Activated gamma-delta T cell treated with Interleukin-2 at 50 U/mL for 16 hours (primary cell): ENCODE data around the gene PAGE5.

ENCODE experiments used
- DNase-seq: peaks from one replicate; pipeline ENCODE4 v3.0.0-alpha.2; 2020

PAGE5 gene

GRCh38 chrX:55220119-55220794, at the start of gene PAGE5:
Gene PAGE5 (plus strand): TSS chrX:55220346. CDS start chrX:55221383, 1,037 bp downstream.
- DNase-seq, result no peak

DNA sequence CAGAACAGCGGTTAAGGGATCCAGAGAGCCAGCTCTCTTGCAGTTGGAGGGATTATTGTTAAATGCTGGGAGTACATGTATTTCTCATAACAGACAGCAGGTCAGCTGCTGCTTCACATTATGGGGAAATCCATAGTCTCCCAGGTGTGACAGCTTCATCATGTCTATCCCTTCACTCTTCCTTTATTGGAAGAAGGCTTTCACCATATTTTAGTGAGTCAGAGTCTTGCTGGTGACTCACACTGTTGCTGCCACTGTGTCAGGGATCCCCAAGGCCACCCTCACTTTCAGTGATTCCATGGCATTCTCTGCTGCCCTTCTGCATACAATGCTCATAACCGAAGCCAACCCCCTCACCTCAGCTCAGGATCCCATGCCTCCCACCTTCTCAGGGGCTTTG, 32.9 kb upstream of the PAGE5 start:
- no peak for DNase-seq

DNA sequence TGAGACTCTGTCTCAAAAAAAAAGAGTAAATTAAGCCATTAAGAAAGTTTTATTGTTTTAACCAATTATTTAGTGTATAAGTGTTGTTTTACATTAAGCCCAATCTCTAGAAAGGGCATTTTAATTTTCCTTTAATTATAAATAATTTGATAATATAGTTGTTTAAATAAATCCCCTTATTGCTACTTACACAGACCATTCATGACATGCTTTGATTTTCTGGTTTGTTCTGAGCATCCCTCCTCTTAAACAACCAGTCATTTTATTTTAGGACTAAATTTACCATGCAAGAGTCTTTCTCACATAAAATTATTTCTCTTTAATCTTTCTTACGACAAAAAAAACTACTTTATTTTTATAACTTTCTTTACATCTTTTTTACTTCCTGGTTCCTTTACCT, 23.5 kb upstream of the PAGE5 start:
- no peak for DNase-seq

GRCh38 chrX:55201930-55202579, 18.1 kb upstream of the PAGE5 start:
- no peak for DNase-seq

GRCh38 chrX:55206162-55206941, 13.8 kb upstream of the PAGE5 start:
- no peak for DNase-seq

GRCh38 chrX:55210931-55211677, 9.0 kb upstream of the PAGE5 start:
- DNase-seq, result no peak

DNA sequence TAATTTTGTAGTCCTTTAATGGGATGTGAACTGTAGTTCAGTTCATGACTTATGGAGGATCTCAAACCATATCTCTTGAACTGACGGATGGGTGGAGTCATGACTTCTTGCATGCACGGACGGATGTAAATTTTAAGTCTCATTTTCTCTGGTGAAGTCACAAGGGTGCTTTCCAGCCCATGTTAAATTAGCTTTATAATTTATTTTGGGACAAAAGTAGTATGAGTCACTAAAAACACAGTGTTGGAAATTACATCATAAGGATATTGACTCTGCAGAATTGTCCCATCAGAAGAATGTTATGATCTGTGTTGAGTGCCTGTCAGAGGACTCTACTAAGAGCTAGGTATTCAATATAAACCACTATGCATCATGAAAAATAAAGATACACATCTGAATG, 6.8 kb upstream of the PAGE5 start:
- no peak for DNase-seq

DNA sequence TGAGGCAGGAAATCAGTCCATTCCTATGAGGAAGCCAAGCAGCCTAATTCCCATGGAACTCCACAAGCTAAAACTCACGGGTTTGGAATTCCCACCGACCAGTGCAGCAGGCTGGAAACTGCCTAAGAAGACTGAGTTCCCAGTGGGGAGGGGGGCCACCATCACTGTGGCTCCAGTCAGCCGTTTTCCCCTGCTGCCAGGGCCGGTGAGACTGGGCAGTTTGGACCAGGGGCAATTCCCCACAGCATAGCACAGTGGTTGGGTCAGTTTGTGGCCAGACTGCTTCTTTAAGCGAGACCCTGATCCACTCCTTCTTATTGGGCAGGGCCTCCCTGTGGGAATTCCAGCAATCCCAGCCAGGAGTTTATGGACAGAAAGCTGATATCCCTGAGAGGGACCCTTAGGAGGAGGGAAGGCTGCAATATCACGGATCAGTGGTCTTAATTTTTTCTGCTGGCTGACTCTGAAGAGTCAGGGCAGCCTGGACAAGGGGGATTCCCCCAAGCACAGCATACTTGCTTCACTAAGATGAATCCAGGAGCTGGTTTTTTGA, 20.7 kb downstream of the PAGE5 start:
- no peak for DNase-seq

GRCh38 chrX:55253528-55253927, 33.4 kb downstream of the PAGE5 start:
- DNase-seq, result no peak

DNA sequence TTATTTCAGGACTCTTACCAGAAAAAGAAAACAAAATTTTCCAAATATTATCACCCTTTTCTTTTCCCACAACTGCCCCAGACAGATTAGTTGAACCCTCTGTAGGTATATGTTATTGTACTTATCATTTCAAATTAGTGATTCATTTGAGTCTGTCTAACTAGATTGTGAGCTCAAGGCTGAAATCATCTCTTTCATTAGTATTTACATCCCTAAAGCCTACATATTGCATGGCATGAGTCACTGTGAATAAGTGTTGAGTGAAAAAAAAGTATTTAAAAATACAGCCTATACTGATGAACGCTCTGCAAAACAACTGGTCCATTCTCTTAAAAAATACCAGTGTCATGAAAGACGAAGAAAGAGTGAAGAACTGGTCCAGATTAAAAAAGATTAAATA, 40.7 kb downstream of the PAGE5 start:
- no peak for DNase-seq

- DNase-seq, result no peak
Measured at GRCh38 chrX:55264816-55265215, 44.7 kb downstream of the PAGE5 start, which contains the start of gene PAGE3. Gene PAGE3 (minus strand): TSS chrX:55264916. CDS start chrX:55263903, 1,013 bp downstream.
